Sciatic nerve (tissue), 2 donors: Measurements from ENCODE around the gene FANCE. TPM values are rescaled to one million over a fixed set of nuclear protein-coding genes. Genes with fewer than 3 reads are reported as not detected.
A peak's percentile ranks its signal among the peaks of the same experiment; 100 is the strongest.

Experiments used
- ATAC-seq: fragments of 200-7000 bp; cut with Tn5 transposase; one replicate; pipeline ENCODE4 v1.9.1; 2020; ENCODE audit warnings: mild to moderate bottlenecking, moderate library complexity
- DNase-seq: peaks from one replicate; pipeline ENCODE4 v3.0.0-alpha.2; 2020; ENCODE audit warnings: low spot score
- intact Hi-C: fragments of 100-400 bp; cut with DNase I; formaldehyde crosslinking; loops from one replicate; pipeline ENCODE4 v1.14.2; 2022
- total RNA-seq: library from RNA; stranded (reverse); fragmentation: NEBNext Ultra II Directional; extraction: Animal tissue kit (Norgen Biotek cat#: 25700); gene quantifications from one replicate; pipeline ENCODE4 v1.2.1, GENCODE V29; 2021
- donor health status: DM: no; HTN: no; CAD: no.
- donor health status: DM: no; HTN: no; CAD: no.

FANCE gene
- total RNA-seq, 1 donor from 2014 or later: 6.4 TPM

GRCh38 chr6:35492258-35492973 is 40.3 kb downstream of the FANCE start:
- DNase-seq: no peak
- intact Hi-C loops: no loop called here
- no peak for ATAC-seq

- no peak for ATAC-seq
- DNase-seq: no peak
- intact Hi-C loops: no loop called here
Measured at GRCh38 chr6:35492974-35493284, 40.8 kb downstream of the FANCE start.

GRCh38 chr6:35493307-35493983 is 41.3 kb downstream of the FANCE start:
- ATAC-seq (no peak), DNase-seq (no peak)
- intact Hi-C loops: no loop called here

GRCh38 chr6:35494161-35494563 is 42.0 kb downstream of the FANCE start:
- intact Hi-C loops: no loop called here
- no peak for DNase-seq
- ATAC-seq: no peak

GRCh38 chr6:35495258-35496035 is 43.3 kb downstream of the FANCE start:
- no peak for ATAC-seq
- intact Hi-C loops: no loop called here
- no peak for DNase-seq

GRCh38 chr6:35496036-35496840 is 44.1 kb downstream of the FANCE start:
- ATAC-seq (peak; percentile 18), DNase-seq (peak; percentile 74)
- intact Hi-C loops: no loop called here

- DNase-seq (peak; percentile 85), ATAC-seq (peak; percentile 66)
- intact Hi-C loops: no loop called here
Measured at GRCh38 chr6:35496841-35497570, 44.9 kb downstream of the FANCE start, which contains the start of gene TEAD3. Gene TEAD3, minus strand, starts transcription at chr6:35497079.

- peak; percentile 82 for DNase-seq
- intact Hi-C loops: no loop called here
Measured at GRCh38 chr6:35497571-35498421, 45.7 kb downstream of the FANCE start.

GRCh38 chr6:35498422-35499067 is 46.4 kb downstream of the FANCE start:
- DNase-seq (no peak), ATAC-seq (peak; percentile 4)
- intact Hi-C loops: no loop called here

More at GRCh38 chr6:35497571-35498421, 45.7 kb downstream of the FANCE start:
- peak; percentile 70 for ATAC-seq

GRCh38 chr6:35499372-35499771 is 47.2 kb downstream of the FANCE start:
- intact Hi-C loops: no loop called here
- no peak for ATAC-seq

GRCh38 chr6:35500782-35501181 is 48.6 kb downstream of the FANCE start:
- ATAC-seq (no peak), DNase-seq (no peak)
- intact Hi-C loops: no loop called here

More at GRCh38 chr6:35499372-35499771, 47.2 kb downstream of the FANCE start:
- DNase-seq: no peak

GRCh38 chr6:35501784-35502183 is 49.6 kb downstream of the FANCE start:
- no peak for ATAC-seq
- intact Hi-C loops: no loop called here

GRCh38 chr6:35503534-35503933 is 51.4 kb downstream of the FANCE start:
- no peak for ATAC-seq
- intact Hi-C loops: no loop called here
- no peak for DNase-seq

More at GRCh38 chr6:35501784-35502183, 49.6 kb downstream of the FANCE start:
- no peak for DNase-seq

- intact Hi-C loops: no loop called here
- ATAC-seq (no peak), DNase-seq (no peak)
Measured at GRCh38 chr6:35505999-35506412, 53.9 kb downstream of the FANCE start.

GRCh38 chr6:35506536-35506935 is 54.4 kb downstream of the FANCE start:
- intact Hi-C loops: no loop called here
- ATAC-seq (no peak), DNase-seq (no peak)

- DNase-seq: no peak
- no peak for ATAC-seq
- intact Hi-C loops: no loop called here
Measured at GRCh38 chr6:35507221-35507620, 55.1 kb downstream of the FANCE start.

- no peak for ATAC-seq
- DNase-seq: no peak
- intact Hi-C loops: no loop called here
Measured at GRCh38 chr6:35508027-35508426, 55.9 kb downstream of the FANCE start.
